Fibroblast of villous mesenchyme (primary cell): Measurements from ENCODE around the gene VSIG4. TPM values are rescaled to one million over a fixed set of nuclear protein-coding genes. Genes with fewer than 3 reads are reported as not detected.

Experiments used
- DNase-seq: peaks from one replicate; pipeline ENCODE4 v3.0.0-alpha.2; 2010; ENCODE audit warnings: low read depth
- H3K4me3 ChIP-seq: 2 replicates; pipeline ENCODE4 v1.5.1; 2011; ENCODE audit warnings: low read depth, mild to moderate bottlenecking, low read length
- CTCF ChIP-seq: IDR thresholded peaks from 2 replicates; pipeline ENCODE4 v1.5.1; 2012; ENCODE audit warnings: low read depth, mild to moderate bottlenecking, low read length; ENCODE audit not compliant: insufficient read depth
- total RNA-seq: library from RNA; depleted of rRNA; stranded (reverse); fragments of >200 nt; gene quantifications from 2 replicates; pipeline ENCODE4 v1.2.3, GENCODE V29; 2012

The VSIG4 gene
- total RNA-seq, 1 donor, result not detected

- no peak for DNase-seq
- no peak overlapping the region for H3K4me3 ChIP-seq
- no peak for TF ChIP-seq CTCF
Observed at GRCh38 chrX:66009231-66009845, 30.5 kb downstream of the VSIG4 start.

GRCh38 chrX:66008328-66008970, 31.4 kb downstream of the VSIG4 start:
- DNase-seq, result no peak
- H3K4me3 ChIP-seq, result no peak overlapping the region
- no peak for TF ChIP-seq CTCF

GRCh38 chrX:66007851-66008250, 32.0 kb downstream of the VSIG4 start:
- no peak for TF ChIP-seq CTCF
- no peak overlapping the region for H3K4me3 ChIP-seq
- DNase-seq, result no peak

GRCh38 chrX:66005830-66006449, 33.9 kb downstream of the VSIG4 start:
- no peak for TF ChIP-seq CTCF
- DNase-seq, result no peak
- H3K4me3 ChIP-seq, result no peak overlapping the region

- no peak for TF ChIP-seq CTCF
- DNase-seq, result no peak
- no peak overlapping the region for H3K4me3 ChIP-seq
Observed at GRCh38 chrX:66004928-66005829, 34.7 kb downstream of the VSIG4 start.

GRCh38 chrX:66002824-66003680, 36.8 kb downstream of the VSIG4 start:
- no peak for DNase-seq

More at GRCh38 chrX:66002824-66003680, 36.8 kb downstream of the VSIG4 start:
- no peak overlapping the region for H3K4me3 ChIP-seq
- TF ChIP-seq CTCF, result no peak
